OCI-LY7 (cell line): ENCODE results near the gene DIPK1C. TPM values are rescaled to one million over a fixed set of nuclear protein-coding genes. Genes with fewer than 3 reads are reported as not detected.

ENCODE experiments used
- BruUV-seq: library from RNA; stranded (reverse); fragments of 400-500 nt; replicated peaks from 2 replicates; lab custom pipeline; 2021; lab: Mats Ljungman, UMichigan
- CTCF ChIA-PET: fragments of 300-600 bp; sonication (Branson Sonifier 250); formaldehyde crosslinking; loops from one replicate; lab custom pipeline; 2022; ENCODE audit warnings: antibody characterized with exemption; ENCODE audit not compliant: unreplicated experiment; lab: Charles Lee
- POLR2A ChIA-PET: fragments of 300-600 bp; sonication (Branson Sonifier 250); formaldehyde crosslinking; loops from one replicate; lab custom pipeline; 2022; ENCODE audit warnings: antibody characterized with exemption; lab: Charles Lee
- DNase-seq: peaks from one replicate; pipeline ENCODE4 v3.0.0-alpha.2; 2015; ENCODE audit warnings: low spot score
- H2AFZ ChIP-seq: fragments of 200-600 bp; sonication (generic), shearing (Covaris generic); 2 replicates; pipeline ENCODE4 v1.6.1; 2014; ENCODE audit warnings: mild to moderate bottlenecking, antibody characterized with exemption, low read length, moderate library complexity
- H3K27ac ChIP-seq: fragments of 200-600 bp; sonication (generic); 2 replicates; pipeline ENCODE4 v1.5.1; 2014; ENCODE audit warnings: mixed run types, low read depth, mild to moderate bottlenecking, moderate library complexity, low read length, inconsistent platforms; ENCODE audit not compliant: poor library complexity, severe bottlenecking
- H3K36me3 ChIP-seq: fragments of 200-600 bp; sonication (generic); 2 replicates; pipeline ENCODE4 v1.6.1; 2014; ENCODE audit warnings: mild to moderate bottlenecking, antibody characterized with exemption, low read length, moderate library complexity, mixed read lengths; ENCODE audit not compliant: insufficient read depth
- H3K4me1 ChIP-seq: fragments of 200-600 bp; sonication (generic); 2 replicates; pipeline ENCODE4 v1.5.1; 2014; ENCODE audit warnings: mild to moderate bottlenecking, low read length; ENCODE audit not compliant: insufficient read depth, poor library complexity, severe bottlenecking
- H3K4me2 ChIP-seq: fragments of 200-600 bp; sonication (generic); 2 replicates; pipeline ENCODE4 v1.6.1; 2014; ENCODE audit warnings: mild to moderate bottlenecking, low read length
- H3K4me3 ChIP-seq: fragments of 200-600 bp; sonication (generic); 2 replicates; pipeline ENCODE4 v1.5.1; 2014; ENCODE audit warnings: mild to moderate bottlenecking, low read depth, low read length; ENCODE audit not compliant: poor library complexity, severe bottlenecking
- H3K79me2 ChIP-seq: fragments of 200-600 bp; sonication (generic); 2 replicates; pipeline ENCODE4 v1.6.1; 2016; ENCODE audit warnings: low read depth, mild to moderate bottlenecking, low read length, moderate library complexity, mixed read lengths; ENCODE audit not compliant: insufficient read depth
- H3K9me2 ChIP-seq: fragments of 200-600 bp; sonication (generic); 2 replicates; pipeline ENCODE4 v1.6.1; 2016; ENCODE audit warnings: mild to moderate bottlenecking, low read length, mixed read lengths; ENCODE audit not compliant: insufficient read depth
- H3K9me3 ChIP-seq: fragments of 200-600 bp; sonication (generic); 2 replicates; pipeline ENCODE4 v1.6.1; 2014; ENCODE audit warnings: mild to moderate bottlenecking, mixed run types, low read length, mixed read lengths
- H4K20me1 ChIP-seq: fragments of 200-600 bp; sonication (generic); 2 replicates; pipeline ENCODE4 v1.6.1; 2014; ENCODE audit warnings: mild to moderate bottlenecking, antibody characterized with exemption, low read length, moderate library complexity, mixed read lengths; ENCODE audit not compliant: insufficient read depth
- CTCF ChIP-seq: fragments of 200-600 bp; sonication (generic); conservative IDR thresholded peaks from 2 replicates; pipeline ENCODE4 v1.5.1; 2014; ENCODE audit warnings: mild to moderate bottlenecking, antibody characterized with exemption, low read length, moderate library complexity, mixed read lengths
- EZH2phosphoT487 ChIP-seq: fragments of 200-600 bp; sonication (generic); IDR thresholded peaks from 2 replicates; pipeline ENCODE4 v1.6.1; 2018; ENCODE audit warnings: low read depth, borderline replicate concordance, mild to moderate bottlenecking, mixed run types, antibody characterized with exemption, low read length, moderate library complexity, mixed read lengths
- intact Hi-C: fragments of 100-400 bp; cut with micrococcal nuclease; formaldehyde crosslinking; loops from one replicate; pipeline ENCODE4 v1.10.0; 2022; ENCODE audit not compliant: unreplicated experiment
- total RNA-seq, 2 experiments: library from RNA; depleted of rRNA in 1 of 2; stranded (reverse); fragments of >200 nt in 1 of 2; shearing (Covaris generic) in 1 of 2; gene quantifications; 2 replicates each; pipeline ENCODE4 v1.2.3, GENCODE V29; 2014 to 2022

Gene DIPK1C
- total RNA-seq, 2 experiments from 2014 or later, result not detected

- H3K9me2 ChIP-seq, result no peaks in the 10 kb centered on the region
- no peaks in the 10 kb centered on the region for H3K79me2 ChIP-seq
- no peak overlapping the region for H3K4me3 ChIP-seq
- ChIA-PET CTCF (no interaction called here), POLR2A (no interaction called here)
- no peaks in the 10 kb centered on the region for H4K20me1 ChIP-seq
- no peaks in the 10 kb centered on the region for H3K36me3 ChIP-seq
- no peak for DNase-seq
- no peak overlapping the region for H2AFZ ChIP-seq
- no peaks in the 10 kb centered on the region for H3K4me1 ChIP-seq
- intact Hi-C loops, result no loop called here
- H3K27ac ChIP-seq, result no peak overlapping the region
- H3K4me2 ChIP-seq, result no peak overlapping the region
- no peaks in the 10 kb centered on the region for H3K9me3 ChIP-seq
- TF ChIP-seq EZH2phosphoT487 (no peak), CTCF (no peak)
- BruUV-seq, result no TSS peak
Measured at GRCh38 chr18:74397572-74397971, 59.5 kb downstream of the DIPK1C start.

- no TSS peak for BruUV-seq
- no peaks in the 10 kb centered on the region for H4K20me1 ChIP-seq
- no peaks in the 10 kb centered on the region for H3K4me1 ChIP-seq
- DNase-seq, result no peak
- H3K79me2 ChIP-seq, result no peaks in the 10 kb centered on the region
- H3K9me3 ChIP-seq, result no peaks in the 10 kb centered on the region
- H2AFZ ChIP-seq, result no peak overlapping the region
- H3K9me2 ChIP-seq, result no peaks in the 10 kb centered on the region
- ChIA-PET CTCF (no interaction called here), POLR2A (no interaction called here)
- TF ChIP-seq CTCF (no peak), EZH2phosphoT487 (no peak)
- H3K4me2 ChIP-seq, result no peak overlapping the region
- H3K36me3 ChIP-seq, result no peaks in the 10 kb centered on the region
- no peak overlapping the region for H3K27ac ChIP-seq
- intact Hi-C loops, result no loop called here
- no peak overlapping the region for H3K4me3 ChIP-seq
Measured at GRCh38 chr18:74396171-74397169, 60.6 kb downstream of the DIPK1C start.

GRCh38 chr18:74395648-74396154 is 61.4 kb downstream of the DIPK1C start:
- H3K4me2 ChIP-seq, result no peak overlapping the region
- H3K9me3 ChIP-seq, result no peaks in the 10 kb centered on the region
- no peaks in the 10 kb centered on the region for H3K36me3 ChIP-seq
- TF ChIP-seq EZH2phosphoT487, result no peak
- no peak for TF ChIP-seq CTCF
- no peak for DNase-seq
- H2AFZ ChIP-seq, result no peak overlapping the region
- H3K27ac ChIP-seq, result no peak overlapping the region
- H4K20me1 ChIP-seq, result no peaks in the 10 kb centered on the region
- no peak overlapping the region for H3K4me3 ChIP-seq
- intact Hi-C loops, result no loop called here
- BruUV-seq, result no TSS peak
- H3K9me2 ChIP-seq, result no peaks in the 10 kb centered on the region
- ChIA-PET CTCF (no interaction called here), POLR2A (no interaction called here)
- no peaks in the 10 kb centered on the region for H3K79me2 ChIP-seq
- no peaks in the 10 kb centered on the region for H3K4me1 ChIP-seq
